GM21515 (cell line): ENCODE results near the gene ACTG1.
"Not testable (repeated sequence)": the region's sequence is repeated elsewhere in the genome, so short reads cannot be mapped to it uniquely, and the experiment has no call there.

Source experiments
- ATAC-seq: cut with Tn5 transposase; IDR thresholded peaks from one replicate; pipeline ENCODE4 v1.9.1; 2021; ENCODE audit not compliant: unreplicated experiment

Gene ACTG1

GRCh38 chr17:81533339-81534141 is 20.9 kb upstream of the ACTG1 start:
- ATAC-seq = no peak

- ATAC-seq = no peak
Observed at GRCh38 chr17:81532490-81533287, 20.1 kb upstream of the ACTG1 start.

- not testable (repeated sequence) for ATAC-seq
Observed at GRCh38 chr17:81531998-81532404, 19.4 kb upstream of the ACTG1 start.

GRCh38 chr17:81531013-81531412 is 18.4 kb upstream of the ACTG1 start:
- ATAC-seq = not testable (repeated sequence)

- no peak for ATAC-seq
Observed at GRCh38 chr17:81529437-81529803, 16.8 kb upstream of the ACTG1 start.

GRCh38 chr17:81528651-81529436 is 16.2 kb upstream of the ACTG1 start:
- ATAC-seq = no peak

GRCh38 chr17:81528384-81528650 is 15.7 kb upstream of the ACTG1 start:
- ATAC-seq = no peak

GRCh38 chr17:81527591-81528383 is 15.2 kb upstream of the ACTG1 start, which contains the start of gene FSCN2:
FSCN2 (plus strand) TSS chr17:81528377; CDS start chr17:81528532, 155 bp downstream.
- no peak for ATAC-seq

GRCh38 chr17:81526662-81527571 is 14.3 kb upstream of the ACTG1 start:
- no peak for ATAC-seq

- ATAC-seq = no peak
Observed at GRCh38 chr17:81524865-81525159, 12.2 kb upstream of the ACTG1 start.

GRCh38 chr17:81524039-81524864 is 11.7 kb upstream of the ACTG1 start:
- ATAC-seq = no peak

- no peak for ATAC-seq
Observed at GRCh38 chr17:81523402-81524038, 10.9 kb upstream of the ACTG1 start.

- no peak for ATAC-seq
Observed at GRCh38 chr17:81522491-81523401, 10.1 kb upstream of the ACTG1 start.

GRCh38 chr17:81520021-81520901 is 7.7 kb upstream of the ACTG1 start:
- no peak for ATAC-seq

- no peak for ATAC-seq
Observed at GRCh38 chr17:81519284-81520020, 6.9 kb upstream of the ACTG1 start.

- no peak for ATAC-seq
Observed at GRCh38 chr17:81518785-81519283, 6.2 kb upstream of the ACTG1 start.
